Stromal cell of bone marrow (primary cell): ENCODE results near the gene KIRREL2.

Experiments used
- DNase-seq: peaks from one replicate; pipeline ENCODE4 v3.0.0-alpha.2; 2012; ENCODE audit warnings: low read depth

Gene KIRREL2

GRCh38 chr19:35845215-35846037, 11.3 kb upstream of the KIRREL2 start:
- DNase-seq = no peak

GRCh38 chr19:35846038-35846668, 10.6 kb upstream of the KIRREL2 start:
- no peak for DNase-seq

GRCh38 chr19:35847911-35848310, 8.8 kb upstream of the KIRREL2 start:
- no peak for DNase-seq

GRCh38 chr19:35848486-35848885, 8.2 kb upstream of the KIRREL2 start:
- no peak for DNase-seq

GRCh38 chr19:35848919-35849505, 7.7 kb upstream of the KIRREL2 start:
- no peak for DNase-seq

- no peak for DNase-seq
Observed at GRCh38 chr19:35851213-35852028, 5.3 kb upstream of the KIRREL2 start.

GRCh38 chr19:35852029-35852780, 4.5 kb upstream of the KIRREL2 start, which contains the start of gene NPHS1:
Gene NPHS1, minus strand, starts transcription at chr19:35852504. Its CDS starts 667 bp downstream, at chr19:35851837.
- DNase-seq = no peak

GRCh38 chr19:35853038-35853756, 3.5 kb upstream of the KIRREL2 start:
- DNase-seq = no peak

GRCh38 chr19:35858311-35858710, 1.6 kb downstream of the KIRREL2 start:
- DNase-seq = no peak

GRCh38 chr19:35859414-35859813, 2.7 kb downstream of the KIRREL2 start:
- no peak for DNase-seq

GRCh38 chr19:35860436-35860817, 3.7 kb downstream of the KIRREL2 start:
- no peak for DNase-seq

GRCh38 chr19:35860818-35861639, 4.3 kb downstream of the KIRREL2 start:
- no peak for DNase-seq

GRCh38 chr19:35861640-35862160, 5.0 kb downstream of the KIRREL2 start:
- no peak for DNase-seq

GRCh38 chr19:35862528-35862927, 5.8 kb downstream of the KIRREL2 start:
- DNase-seq = no peak

GRCh38 chr19:35863018-35863417, 6.3 kb downstream of the KIRREL2 start:
- no peak for DNase-seq

GRCh38 chr19:35868172-35868822, 11.6 kb downstream of the KIRREL2 start, which contains the start of gene APLP1:
Gene APLP1, plus strand, starts transcription at chr19:35868574. Its CDS starts 63 bp downstream, at chr19:35868637.
- DNase-seq = peak; percentile 7

- no peak for DNase-seq
Observed at GRCh38 chr19:35868823-35869326, 12.2 kb downstream of the KIRREL2 start.

GRCh38 chr19:35869327-35870123, 12.8 kb downstream of the KIRREL2 start:
- no peak for DNase-seq
